NCI-H510A (cell line): Measurements from ENCODE around the gene YIPF2.
"Not testable (repeated sequence)": the region's sequence is repeated elsewhere in the genome, so short reads cannot be mapped to it uniquely, and the experiment has no call there.

Experiments used
- DNase-seq: peaks from one replicate; lab custom pipeline; 2025; lab: John Stamatoyannopoulos, UW

The YIPF2 gene

GRCh38 chr19:10928563-10929401 lies at the start of gene YIPF2, which contains the start of gene TIMM29:
TSS of gene YIPF2 (minus strand) at chr19:10928639. CDS start at chr19:10928410, 229 bp downstream.
TSS of gene TIMM29 (plus strand) at chr19:10928811. CDS start at chr19:10928823, 12 bp downstream.
- peak; percentile 98 for DNase-seq

GRCh38 chr19:10977742-10978092 lies 49.3 kb upstream of the YIPF2 start:
- no peak for DNase-seq

- DNase-seq = no peak
Observed at GRCh38 chr19:10976131-10976892, 47.9 kb upstream of the YIPF2 start.

- DNase-seq = no peak
Observed at GRCh38 chr19:10975374-10976130, 47.1 kb upstream of the YIPF2 start.

- no peak for DNase-seq
Observed at GRCh38 chr19:10971107-10971726, 42.8 kb upstream of the YIPF2 start.

GRCh38 chr19:10968527-10969135 lies 40.2 kb upstream of the YIPF2 start:
- peak; percentile 47 for DNase-seq

- no peak for DNase-seq
Observed at GRCh38 chr19:10966809-10967208, 38.4 kb upstream of the YIPF2 start.

GRCh38 chr19:10965398-10965797 lies 37.0 kb upstream of the YIPF2 start:
- no peak for DNase-seq

- no peak for DNase-seq
Observed at GRCh38 chr19:10964903-10965302, 36.5 kb upstream of the YIPF2 start.

GRCh38 chr19:10963865-10964264 lies 35.4 kb upstream of the YIPF2 start:
- no peak for DNase-seq

- no peak for DNase-seq
Observed at GRCh38 chr19:10962863-10963262, 34.4 kb upstream of the YIPF2 start.

GRCh38 chr19:10961073-10961860 lies 32.8 kb upstream of the YIPF2 start:
- no peak for DNase-seq

GRCh38 chr19:10960314-10961072 lies 32.1 kb upstream of the YIPF2 start, which contains the start of gene SMARCA4:
TSS of gene SMARCA4 (plus strand) at chr19:10961030. CDS start at chr19:10984152, 23,122 bp downstream.
- peak; percentile 97 for DNase-seq

- DNase-seq = not testable (repeated sequence)
Observed at GRCh38 chr19:10959277-10959968, 31.0 kb upstream of the YIPF2 start.

GRCh38 chr19:10952809-10953208 lies 24.4 kb upstream of the YIPF2 start:
- DNase-seq = peak; percentile 44

GRCh38 chr19:10946958-10947657 lies 18.7 kb upstream of the YIPF2 start:
- DNase-seq = no peak

GRCh38 chr19:10945264-10945663 lies 16.8 kb upstream of the YIPF2 start:
- no peak for DNase-seq

GRCh38 chr19:10943412-10943811 lies 15.0 kb upstream of the YIPF2 start:
- not testable (repeated sequence) for DNase-seq
